HEK293 (cell line): ENCODE data around the gene SLC41A1.

Experiments used
- CTCF ChIA-PET: fragments of 350-600 bp; formaldehyde crosslinking; extraction: SDS; loops from one replicate; lab custom pipeline; 2021; ENCODE audit warnings: antibody characterized with exemption; lab: Yijun Ruan, JAX
- POLR2A ChIA-PET: fragments of 300-600 bp; formaldehyde crosslinking; extraction: SDS; loops from one replicate; lab custom pipeline; 2020; ENCODE audit warnings: antibody characterized with exemption, inconsistent platforms; lab: Yijun Ruan, JAX
- H3K27ac ChIP-seq: fragments of 200-500 bp; sonication (Bioruptor generic); 2 replicates; pipeline ENCODE4 v1.5.1; 2014; ENCODE audit warnings: low read depth, low read length, control low read depth, inconsistent platforms; ENCODE audit errors: extremely low read depth
- H3K36me3 ChIP-seq, 2 experiments: fragments of 200-500 bp in 1 of 2; sonication (Bioruptor generic) in 1 of 2; 1 replicate in 1 of 2; 2 replicates in 1 of 2; pipeline ENCODE4 v1.5.1; 2014 to 2017; ENCODE audit warnings: inconsistent platforms in 2 of 2, low read length in 2 of 2; ENCODE audit not compliant: control insufficient read depth in 2 of 2, insufficient read depth in 1 of 2
- H3K4me1 ChIP-seq: fragments of 200-500 bp; sonication (Bioruptor generic); 2 replicates; pipeline ENCODE4 v1.5.1; 2014; ENCODE audit warnings: mild to moderate bottlenecking, low read length, inconsistent platforms; ENCODE audit not compliant: control insufficient read depth, insufficient read depth
- H3K4me3 ChIP-seq: 2 replicates; pipeline ENCODE4 v1.5.1; 2011; ENCODE audit warnings: low read depth, mild to moderate bottlenecking, control low read depth, low read length, moderate library complexity
- H3K9me3 ChIP-seq: fragments of 200-500 bp; sonication (Bioruptor generic); 2 replicates; pipeline ENCODE4 v1.5.1; 2014; ENCODE audit warnings: low read depth, low read length, inconsistent platforms; ENCODE audit not compliant: control insufficient read depth, insufficient read depth
- EGR2 ChIP-seq: fragments of 450-650 bp; formaldehyde crosslinking; IDR thresholded peaks from 2 replicates; pipeline ENCODE4 v1.5.1; 2016; ENCODE audit warnings: low read depth, missing biosample characterization, missing genetic modification characterization
- GLIS1 ChIP-seq: fragments of 450-650 bp; formaldehyde crosslinking; IDR thresholded peaks from 2 replicates; pipeline ENCODE4 v1.5.1; 2016; ENCODE audit warnings: missing biosample characterization, missing genetic modification characterization
- MZF1 ChIP-seq: fragments of 450-650 bp; formaldehyde crosslinking; IDR thresholded peaks from 2 replicates; pipeline ENCODE4 v1.5.1; 2017; ENCODE audit warnings: missing biosample characterization, missing genetic modification characterization, borderline replicate concordance
- PBX3 ChIP-seq: sonication (generic); formaldehyde crosslinking; IDR thresholded peaks from 2 replicates; pipeline ENCODE4 v1.8.1; 2022; ENCODE audit warnings: mild to moderate bottlenecking, moderate library complexity, missing genetic modification reagents
- PRDM4 ChIP-seq: fragments of 450-650 bp; formaldehyde crosslinking; IDR thresholded peaks from 2 replicates; pipeline ENCODE4 v1.5.1; 2017; ENCODE audit warnings: missing biosample characterization, missing genetic modification characterization
- REPIN1 ChIP-seq: fragments of 450-650 bp; formaldehyde crosslinking; IDR thresholded peaks from 2 replicates; pipeline ENCODE4 v1.5.1; 2017; ENCODE audit warnings: missing biosample characterization, missing genetic modification characterization, low read depth
- TRIM28 ChIP-seq: IDR thresholded peaks from 2 replicates; pipeline ENCODE4 v1.6.1; 2011; ENCODE audit warnings: low read length, control low read depth, borderline replicate concordance
- ZBTB17 ChIP-seq: fragments of 450-650 bp; formaldehyde crosslinking; IDR thresholded peaks from 2 replicates; pipeline ENCODE4 v1.5.1; 2016; ENCODE audit warnings: missing biosample characterization, missing genetic modification characterization
- ZFHX2 ChIP-seq: fragments of 450-650 bp; formaldehyde crosslinking; conservative IDR thresholded peaks from 2 replicates; pipeline ENCODE4 v1.5.1; 2016; ENCODE audit warnings: missing biosample characterization, missing genetic modification characterization
- ZFP69B ChIP-seq: fragments of 450-650 bp; formaldehyde crosslinking; IDR thresholded peaks from 2 replicates; pipeline ENCODE4 v1.5.1; 2016; ENCODE audit warnings: missing biosample characterization, missing genetic modification characterization
- ZIC2 ChIP-seq: fragments of 450-650 bp; formaldehyde crosslinking; IDR thresholded peaks from 2 replicates; pipeline ENCODE4 v1.5.1; 2016; ENCODE audit warnings: missing biosample characterization, missing genetic modification characterization
- ZNF10 ChIP-seq: fragments of 450-650 bp; formaldehyde crosslinking; IDR thresholded peaks from 2 replicates; pipeline ENCODE4 v1.5.1; 2017; ENCODE audit warnings: missing biosample characterization, missing genetic modification characterization
- ZNF155 ChIP-seq: fragments of 450-650 bp; formaldehyde crosslinking; IDR thresholded peaks from 2 replicates; pipeline ENCODE4 v1.5.1; 2016; ENCODE audit warnings: missing biosample characterization, missing genetic modification characterization
- ZNF18 ChIP-seq: fragments of 450-650 bp; formaldehyde crosslinking; IDR thresholded peaks from 2 replicates; pipeline ENCODE4 v1.5.1; 2016; ENCODE audit warnings: missing biosample characterization, missing genetic modification characterization
- ZNF391 ChIP-seq: fragments of 450-650 bp; formaldehyde crosslinking; IDR thresholded peaks from 2 replicates; pipeline ENCODE4 v1.5.1; 2016; ENCODE audit warnings: low read depth, missing biosample characterization, missing genetic modification characterization, borderline replicate concordance
- ZNF404 ChIP-seq: fragments of 450-650 bp; formaldehyde crosslinking; IDR thresholded peaks from 2 replicates; pipeline ENCODE4 v1.5.1; 2017; ENCODE audit warnings: missing biosample characterization, missing genetic modification characterization
- ZNF48 ChIP-seq: fragments of 450-650 bp; formaldehyde crosslinking; IDR thresholded peaks from 2 replicates; pipeline ENCODE4 v1.5.1; 2016; ENCODE audit warnings: missing biosample characterization, missing genetic modification characterization
- ZNF624 ChIP-seq: fragments of 450-650 bp; formaldehyde crosslinking; IDR thresholded peaks from 2 replicates; pipeline ENCODE4 v1.5.1; 2017; ENCODE audit warnings: missing biosample characterization, missing genetic modification characterization
- ZNF639 ChIP-seq: fragments of 450-650 bp; formaldehyde crosslinking; IDR thresholded peaks from 2 replicates; pipeline ENCODE4 v1.5.1; 2016; ENCODE audit warnings: missing biosample characterization, missing genetic modification characterization
- ZNF677 ChIP-seq: fragments of 450-650 bp; IDR thresholded peaks from 2 replicates; pipeline ENCODE4 v1.5.0; 2018; ENCODE audit warnings: missing biosample characterization, mild to moderate bottlenecking, missing genetic modification characterization, moderate library complexity
- ZNF707 ChIP-seq: fragments of 450-650 bp; formaldehyde crosslinking; IDR thresholded peaks from 2 replicates; pipeline ENCODE4 v1.5.1; 2016; ENCODE audit warnings: missing biosample characterization, missing genetic modification characterization
- ZNF785 ChIP-seq: fragments of 450-650 bp; formaldehyde crosslinking; IDR thresholded peaks from 2 replicates; pipeline ENCODE4 v1.5.1; 2016; ENCODE audit warnings: missing biosample characterization, missing genetic modification characterization
- ZSCAN16 ChIP-seq: fragments of 450-650 bp; formaldehyde crosslinking; IDR thresholded peaks from 2 replicates; pipeline ENCODE4 v1.5.1; 2016; ENCODE audit warnings: missing biosample characterization, missing genetic modification characterization

The SLC41A1 gene

GRCh38 chr1:205809469-205809868, 3.5 kb downstream of the SLC41A1 start:
- ChIA-PET CTCF (no interaction called here), POLR2A (no interaction called here)
- no peak overlapping the region for H3K27ac ChIP-seq

GRCh38 chr1:205805082-205805711, 7.8 kb downstream of the SLC41A1 start:
- TF ChIP-seq ZSCAN16 (tag by site-specific recombination) = no peak
- TF ChIP-seq MZF1 (tag by site-specific recombination) = no peak
- no peak for TF ChIP-seq ZNF391 (tag by site-specific recombination)
- no peak for TF ChIP-seq REPIN1 (tag by site-specific recombination)
- no peak for TF ChIP-seq ZNF404 (tag by site-specific recombination)
- TF ChIP-seq ZNF48 = no peak
- no peak for TF ChIP-seq ZNF639
- no peak for TF ChIP-seq ZBTB17 (tag by site-specific recombination)
- TF ChIP-seq ZFP69B = no peak
- no peak for TF ChIP-seq ZNF707 (tag by site-specific recombination)
- TF ChIP-seq ZNF18 (tag by site-specific recombination) = no peak
- no peak for TF ChIP-seq ZNF624 (tag by site-specific recombination)
- peak; percentile 68 for TF ChIP-seq ZFHX2
- TF ChIP-seq ZNF677 (tag by site-specific recombination) = no peak
- no peak for TF ChIP-seq TRIM28
- TF ChIP-seq EGR2 = 0 out of 2 replicates have a peak, but pooled peaks have one; percentile 15
- no peaks in the 10 kb centered on the region for H3K9me3 ChIP-seq
- ChIA-PET POLR2A (interaction anchor here (0.5 to 0.6 kb wide), 2 partner anchors 19 kb away, joined by 4 to 12 read pairs; no protein-coding TSS in a partner anchor), CTCF (interaction anchor here (0.5 to 3.4 kb wide), 5 partner anchors 14 to 776 kb away, joined by 3 to 18 read pairs (median 4); no protein-coding TSS in a partner anchor)
- H3K36me3 ChIP-seq = peaks cover 3 to 57% of the 10 kb centered on the region in 2 experiments; a peak in 2 of 3 replicates
- peaks cover 6% of the 10 kb centered on the region; the same call in 1 of the 2 replicates for H3K4me1 ChIP-seq
- H3K27ac ChIP-seq = no peak overlapping the region
- no peak overlapping the region for H3K4me3 ChIP-seq

More at GRCh38 chr1:205809469-205809868, 3.5 kb downstream of the SLC41A1 start:
- H3K4me3 ChIP-seq = no peak overlapping the region
- peaks cover 12% of the 10 kb centered on the region for H3K4me1 ChIP-seq
- H3K36me3 ChIP-seq = peaks cover 0 to 43% of the 10 kb centered on the region in 2 experiments; a peak in 2 of 3 replicates
- no peak for TF ChIP-seq PBX3 (CRISPR knock-in tag)
- peak; percentile 99 for TF ChIP-seq PRDM4 (tag by site-specific recombination)
- no peak for TF ChIP-seq ZNF155 (tag by site-specific recombination)
- TF ChIP-seq ZNF785 = no peak
- TF ChIP-seq ZIC2 (tag by site-specific recombination) = peak; percentile 38; the same call in 1 of the 2 replicates
- no peak for TF ChIP-seq GLIS1 (tag by site-specific recombination)
- TF ChIP-seq ZNF10 (tag by site-specific recombination) = no peak
- TF ChIP-seq, all 188 proteins: peak for 2
- H3K9me3 ChIP-seq = no peaks in the 10 kb centered on the region
